ENCODE data around the gene FBXW11. TPM values are rescaled to one million over a fixed set of nuclear protein-coding genes. Genes with fewer than 3 reads are reported as not detected.

FBXW11 gene
- total RNA-seq, 1 donor: 41.7 TPM

DNA sequence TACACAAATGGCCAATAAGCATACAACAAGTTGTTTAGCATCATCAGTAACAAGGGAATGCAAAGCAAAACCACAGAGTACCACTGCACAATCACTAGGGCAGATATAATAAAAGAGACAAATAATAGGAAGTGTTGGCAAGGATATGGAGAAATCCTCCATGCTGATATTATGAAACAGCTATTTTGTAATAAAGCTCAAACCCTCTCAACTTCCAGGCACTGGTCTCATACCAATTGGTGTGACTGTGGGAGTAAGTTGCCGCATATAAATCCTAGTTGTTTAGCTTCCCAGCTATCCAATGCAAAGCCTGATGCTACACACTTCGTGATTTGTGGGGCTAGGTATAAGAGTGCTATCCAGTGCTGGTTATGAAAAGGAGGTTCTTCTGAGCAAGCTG lies 132.2 kb downstream of the FBXW11 start:
- DNase-seq (ENCODE audit: low read depth in 2 of 3, low spot score in 2 of 3): no peak

DNA sequence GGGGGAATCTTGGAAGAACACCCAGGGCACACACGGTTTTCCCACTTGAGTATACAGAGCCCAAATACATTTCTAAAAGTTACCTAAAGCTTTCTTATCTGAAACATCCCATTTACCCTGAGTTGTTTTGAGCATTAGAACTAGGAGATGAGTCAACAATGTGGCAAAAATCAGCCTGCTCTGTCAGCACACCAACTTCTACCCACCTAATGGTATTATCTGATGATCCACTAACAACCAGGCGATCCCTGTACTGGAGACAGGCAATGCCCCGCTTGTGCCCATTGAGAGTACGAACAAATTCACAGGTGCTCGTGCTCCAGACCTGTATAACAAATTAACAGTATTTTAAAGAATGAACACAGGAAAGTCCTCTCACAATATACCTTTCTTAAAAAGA lies 133.8 kb downstream of the FBXW11 start:
- no peak for DNase-seq (ENCODE audit: low read depth in 2 of 3, low spot score in 2 of 3)

DNA sequence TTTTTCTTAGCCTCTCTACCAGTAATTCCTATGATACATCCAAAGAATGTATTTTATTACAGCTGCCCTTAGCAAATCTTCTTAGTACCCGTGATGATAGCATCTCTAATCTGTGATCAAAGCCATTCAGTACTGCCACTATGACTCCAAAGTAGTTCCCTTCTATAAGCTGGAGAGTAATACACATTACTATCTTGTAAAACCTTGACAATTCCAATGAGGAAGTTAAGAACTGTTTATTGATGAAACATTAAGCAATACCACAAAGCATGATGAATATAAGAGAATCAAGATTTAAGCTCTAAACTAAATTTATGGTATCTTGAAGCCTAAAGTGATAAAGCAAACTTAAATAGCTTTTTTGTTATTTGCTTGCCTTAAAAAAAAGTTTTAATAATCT lies 134.7 kb downstream of the FBXW11 start:
- no peak for DNase-seq (ENCODE audit: low read depth in 2 of 3, low spot score in 2 of 3)

DNA sequence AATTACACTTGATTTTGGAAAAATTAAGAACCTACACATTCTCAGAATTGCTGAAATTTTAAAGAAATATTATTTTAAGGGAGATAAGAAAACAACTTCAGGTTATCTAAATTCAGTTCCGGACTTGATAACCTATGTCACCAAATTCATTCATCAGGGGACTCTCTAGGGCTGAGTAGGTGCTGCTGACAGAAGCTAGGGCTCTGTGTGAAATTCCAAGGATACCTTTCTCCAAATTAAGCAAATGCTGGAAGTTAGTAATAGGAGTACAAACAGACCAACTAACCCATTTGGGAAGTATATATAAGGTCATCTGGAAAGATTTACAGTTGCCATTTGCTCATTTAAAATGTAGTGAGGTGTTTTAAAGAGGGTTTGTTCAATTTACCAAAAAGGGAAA lies 136.5 kb downstream of the FBXW11 start:
- no peak for DNase-seq (ENCODE audit: low read depth in 2 of 3, low spot score in 2 of 3)

DNA sequence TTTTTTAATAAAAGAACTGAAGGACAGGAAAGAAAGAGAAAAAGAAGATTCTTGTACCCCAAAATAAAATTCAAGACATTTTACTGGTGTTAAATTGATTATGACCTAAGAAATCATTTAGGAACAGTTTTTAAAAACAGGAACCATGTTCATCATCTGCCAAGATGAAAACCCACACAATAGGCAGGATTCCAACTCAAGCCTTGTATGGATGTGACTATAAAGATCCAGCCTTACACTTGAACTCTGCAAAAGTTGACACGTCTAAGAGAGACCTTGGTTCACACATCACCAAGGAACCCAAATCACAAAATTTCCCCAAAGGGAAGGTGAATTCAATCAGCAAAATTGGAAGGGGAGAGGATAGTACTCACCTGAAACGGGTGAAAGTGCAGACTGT lies 138.2 kb downstream of the FBXW11 start:
- no peak for DNase-seq (ENCODE audit: low read depth in 2 of 3, low spot score in 2 of 3)

DNA sequence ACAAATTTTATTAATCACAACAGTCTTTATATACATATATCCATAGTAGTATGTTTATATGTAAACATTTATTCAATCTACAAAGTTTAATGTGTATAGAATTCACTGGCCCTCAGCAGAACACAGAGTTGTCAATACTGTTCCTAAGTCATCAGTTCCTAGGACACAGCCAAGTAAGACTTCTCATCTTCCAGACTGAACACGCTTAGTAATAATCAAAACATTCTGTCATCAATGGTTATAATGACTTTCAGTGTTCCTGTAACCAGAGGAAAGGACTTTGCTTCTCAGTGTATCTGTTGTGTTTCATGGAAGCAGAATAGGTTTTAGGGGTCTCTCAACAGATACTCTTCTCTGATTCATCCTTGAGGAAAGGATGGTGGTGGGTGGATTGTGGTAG lies 138.7 kb downstream of the FBXW11 start:
- DNase-seq (ENCODE audit: low read depth in 2 of 3, low spot score in 2 of 3): no peak

DNA sequence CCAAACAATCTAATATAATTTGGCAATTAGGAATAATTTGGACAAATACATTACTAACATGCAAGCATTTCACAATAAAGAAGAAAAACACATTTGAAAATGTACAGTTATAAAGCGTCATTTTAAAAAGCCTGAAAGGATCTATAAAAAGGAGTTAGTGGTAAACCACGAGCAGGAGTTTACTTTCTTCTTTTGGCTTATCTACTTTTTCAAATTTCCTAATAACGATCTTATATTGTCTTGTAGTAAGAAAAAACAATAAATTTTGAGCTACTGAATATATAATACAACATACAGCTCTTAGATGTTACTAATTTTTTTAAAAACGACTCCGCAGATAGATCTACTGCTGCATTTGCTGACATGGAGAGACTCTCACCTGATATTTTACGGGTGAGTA lies 141.0 kb downstream of the FBXW11 start:
- peak in 1 of 3 donors; percentile 53 for DNase-seq (ENCODE audit: low read depth in 2 of 3, low spot score in 2 of 3)

DNA sequence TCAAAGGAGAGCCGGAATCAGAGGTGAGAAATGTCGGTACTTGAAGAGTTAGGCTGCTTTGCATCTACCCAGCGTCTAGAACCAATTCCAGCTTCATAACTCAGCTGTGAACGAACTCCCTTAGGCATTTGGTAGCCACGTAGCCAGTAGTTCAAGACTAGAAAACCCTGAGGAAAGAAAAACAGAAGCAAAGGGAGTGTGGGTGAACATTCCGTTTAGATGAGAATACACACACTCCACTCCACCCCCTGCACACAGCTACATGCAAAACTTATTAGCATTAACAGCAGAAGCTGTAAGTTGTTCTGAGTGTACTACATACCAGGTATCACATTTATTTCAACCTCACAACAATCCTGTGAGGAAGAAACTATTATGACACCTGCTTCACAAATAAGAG lies 142.5 kb downstream of the FBXW11 start:
- DNase-seq (ENCODE audit: low read depth in 2 of 3, low spot score in 2 of 3): no peak

DNA sequence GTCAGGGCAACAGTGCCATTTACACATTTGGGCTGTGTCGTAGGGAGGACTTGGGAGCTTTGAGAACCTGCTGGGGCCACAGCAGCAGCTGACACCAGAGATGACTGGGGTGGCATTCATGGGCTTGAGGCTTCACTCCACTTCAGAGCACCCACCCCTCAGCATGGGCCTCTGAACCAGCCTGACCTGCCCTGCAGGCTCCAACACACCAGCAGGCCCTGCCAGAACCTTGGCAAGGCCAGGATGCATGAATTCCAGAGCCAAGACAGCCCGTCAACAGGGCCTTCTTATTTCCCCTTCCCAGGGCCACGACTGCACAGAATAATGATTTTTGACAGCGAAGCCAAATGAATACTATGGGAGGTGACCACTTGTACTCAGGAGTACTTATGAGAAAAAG lies 143.8 kb downstream of the FBXW11 start:
- DNase-seq (ENCODE audit: low read depth in 2 of 3, low spot score in 2 of 3): no peak

DNA sequence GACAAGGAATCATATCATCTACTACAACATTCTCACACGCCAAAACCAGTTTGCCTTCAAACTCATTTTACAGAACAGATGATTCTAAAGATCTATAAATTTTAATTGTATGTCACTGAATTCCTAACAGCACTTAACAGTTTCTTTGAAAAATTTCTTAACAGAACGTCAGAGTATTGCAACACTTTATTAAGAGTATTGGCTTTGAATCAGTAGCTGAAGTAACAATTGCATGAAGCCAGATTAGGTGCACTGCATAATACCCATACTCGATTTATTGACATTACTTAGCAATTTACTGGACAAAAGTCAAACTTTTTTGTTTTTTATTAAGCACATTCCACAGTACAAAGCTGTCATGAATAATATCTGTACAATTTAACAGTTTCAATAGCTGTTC lies 145.1 kb downstream of the FBXW11 start:
- no peak for DNase-seq (ENCODE audit: low read depth in 2 of 3, low spot score in 2 of 3)

DNA sequence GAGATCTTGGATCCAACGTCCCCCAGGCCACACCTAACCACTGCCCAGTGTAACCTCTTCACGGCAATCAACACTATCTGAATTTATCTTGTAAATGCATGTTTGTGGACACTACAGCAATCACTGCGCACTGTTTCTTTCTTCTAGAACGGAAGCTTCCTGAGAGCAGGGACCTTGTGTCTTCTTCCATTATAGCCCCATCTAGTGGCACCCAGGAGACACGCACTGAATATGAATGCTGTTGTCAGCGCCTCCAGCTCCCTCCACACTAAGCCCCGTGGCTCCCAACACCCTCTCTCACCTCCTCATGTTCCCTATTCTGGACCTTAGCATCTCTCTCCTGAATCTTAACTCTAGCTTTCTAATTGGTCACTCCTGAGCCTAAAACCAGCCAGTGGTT lies 148.1 kb downstream of the FBXW11 start:
- no peak for DNase-seq (ENCODE audit: low read depth in 2 of 3, low spot score in 2 of 3)

DNA sequence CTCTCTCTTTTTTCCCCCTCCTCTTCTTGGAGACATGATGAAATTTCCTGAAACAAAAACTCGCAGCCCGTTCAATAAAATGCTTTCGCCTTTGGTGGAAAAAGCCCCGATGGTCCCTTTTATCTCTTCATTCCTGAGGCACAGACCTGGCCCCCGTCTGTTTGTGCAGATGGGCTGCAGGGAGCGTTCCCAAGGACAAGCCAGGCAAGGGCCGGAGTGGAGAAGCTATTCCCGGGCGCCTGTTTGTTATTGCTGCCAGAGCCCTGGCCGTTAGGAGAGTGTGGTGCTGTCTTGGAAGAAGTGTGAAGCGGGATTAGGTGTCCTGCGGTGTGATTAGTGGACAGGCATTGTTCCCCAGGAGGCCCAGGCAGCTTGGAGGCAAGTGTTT lies 149.0 kb downstream of the FBXW11 start:
- DNase-seq (ENCODE audit: low read depth in 2 of 3, low spot score in 2 of 3): no peak

DNA sequence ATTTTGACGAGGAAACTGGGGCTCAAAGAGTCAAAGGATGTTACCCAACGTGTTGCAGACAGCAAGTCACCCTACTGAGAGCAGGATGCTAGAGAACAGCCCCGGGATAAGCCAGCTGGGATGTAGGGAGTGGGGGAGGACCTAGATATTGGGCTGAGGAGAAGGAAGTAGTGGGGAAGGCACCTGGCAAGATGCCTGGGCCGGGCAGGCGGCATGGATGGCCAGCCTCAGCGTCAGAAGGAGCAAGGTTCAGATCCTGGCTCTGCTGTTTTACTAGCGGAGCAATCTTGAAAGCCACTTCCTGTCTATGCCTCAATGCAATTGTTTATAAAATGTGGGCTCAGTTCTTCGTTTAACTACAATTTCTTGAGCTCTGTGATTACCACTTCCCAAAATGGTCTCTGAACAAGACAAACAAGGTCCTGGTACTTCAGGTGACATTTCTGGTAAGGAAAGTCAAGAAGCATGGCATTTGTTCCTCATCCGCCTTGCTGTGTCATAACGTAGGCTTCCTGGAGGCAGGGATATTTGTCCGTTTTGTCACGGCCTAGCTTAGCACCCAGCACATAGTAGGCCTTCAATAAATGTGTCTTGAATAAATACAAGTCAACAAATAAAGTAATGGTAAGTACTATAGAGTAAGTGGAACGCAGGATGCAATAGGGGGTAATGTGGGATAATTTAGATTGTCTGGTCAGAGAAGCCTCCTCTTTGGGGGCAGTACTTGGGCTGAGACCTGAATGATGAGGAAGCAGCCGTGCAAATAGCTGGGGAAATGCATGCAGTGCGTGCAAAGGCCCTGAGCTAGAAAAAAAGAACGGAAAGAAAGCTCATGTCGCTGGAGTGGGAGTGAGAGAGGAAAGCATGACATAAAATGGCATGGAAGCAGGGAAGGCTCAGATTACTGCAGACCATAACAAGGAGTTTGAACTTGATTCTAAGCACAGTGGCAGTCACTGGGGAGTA lies 150.4 kb downstream of the FBXW11 start:
- peak in 1 of 3 donors; percentile 28 for DNase-seq (ENCODE audit: low read depth in 2 of 3, low spot score in 2 of 3)

DNA sequence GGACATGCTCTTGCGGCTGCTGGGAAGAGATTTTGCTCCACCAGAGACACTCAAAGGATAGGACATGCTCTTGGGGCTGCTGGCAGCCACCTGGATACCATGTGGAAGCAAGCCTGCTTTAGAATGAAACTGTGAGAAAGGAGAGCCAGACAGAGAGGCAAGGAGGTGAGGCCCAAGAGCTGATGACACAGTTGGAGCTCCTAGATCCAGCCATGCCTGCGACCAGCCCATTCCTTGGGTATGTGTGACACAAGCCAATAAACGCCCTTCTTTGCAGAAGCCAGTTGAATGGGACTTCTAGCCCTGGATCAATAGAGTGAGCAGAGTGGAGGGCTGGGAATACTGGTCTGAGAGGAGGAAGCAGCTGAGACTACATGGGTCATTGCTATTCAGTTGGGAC lies 151.2 kb downstream of the FBXW11 start:
- DNase-seq (ENCODE audit: low read depth in 2 of 3, low spot score in 2 of 3): no peak

DNA sequence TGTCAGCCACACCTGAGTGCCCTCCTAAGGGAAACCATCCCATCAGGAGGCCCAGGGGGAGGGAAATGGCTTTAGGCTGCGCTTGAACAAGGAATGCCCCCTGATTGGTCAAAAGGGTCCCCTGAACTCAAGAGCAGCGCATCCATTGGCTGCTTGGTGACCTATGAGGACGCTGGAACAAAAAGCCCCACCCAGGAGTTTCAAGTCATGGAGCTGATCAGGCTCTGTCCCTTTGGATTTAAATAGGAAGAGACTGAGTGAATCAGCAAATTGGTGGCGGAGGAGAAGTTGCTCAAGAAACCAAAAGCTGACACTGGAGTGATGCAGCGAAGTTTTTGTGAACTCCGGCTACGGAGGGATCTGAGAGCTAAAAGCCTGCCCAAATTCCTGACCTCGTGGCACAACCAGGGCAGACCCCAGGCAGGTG lies 154.2 kb downstream of the FBXW11 start:
- DNase-seq (ENCODE audit: low read depth in 2 of 3, low spot score in 2 of 3): peak in 1 of 3 donors; percentile 28

DNA sequence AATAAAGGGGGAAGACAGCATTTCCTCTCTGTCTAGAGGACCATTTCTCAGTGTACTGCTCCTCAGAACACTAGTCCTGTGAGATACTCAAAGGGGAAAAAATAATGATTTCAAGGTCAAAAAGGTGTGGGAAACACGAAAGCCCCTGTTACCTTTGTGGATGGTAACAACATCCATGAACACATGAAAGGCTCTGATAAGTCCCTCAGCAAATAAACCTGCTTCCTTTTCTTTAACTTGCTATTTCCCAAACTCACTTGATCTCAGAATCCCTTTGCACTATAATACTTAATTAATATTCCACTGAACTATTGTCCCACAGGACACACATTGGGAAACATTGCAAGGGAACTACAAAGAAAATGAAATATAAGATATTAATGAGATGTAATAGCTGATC lies 155.2 kb downstream of the FBXW11 start:
- no peak for DNase-seq (ENCODE audit: low read depth in 2 of 3, low spot score in 2 of 3)

DNA sequence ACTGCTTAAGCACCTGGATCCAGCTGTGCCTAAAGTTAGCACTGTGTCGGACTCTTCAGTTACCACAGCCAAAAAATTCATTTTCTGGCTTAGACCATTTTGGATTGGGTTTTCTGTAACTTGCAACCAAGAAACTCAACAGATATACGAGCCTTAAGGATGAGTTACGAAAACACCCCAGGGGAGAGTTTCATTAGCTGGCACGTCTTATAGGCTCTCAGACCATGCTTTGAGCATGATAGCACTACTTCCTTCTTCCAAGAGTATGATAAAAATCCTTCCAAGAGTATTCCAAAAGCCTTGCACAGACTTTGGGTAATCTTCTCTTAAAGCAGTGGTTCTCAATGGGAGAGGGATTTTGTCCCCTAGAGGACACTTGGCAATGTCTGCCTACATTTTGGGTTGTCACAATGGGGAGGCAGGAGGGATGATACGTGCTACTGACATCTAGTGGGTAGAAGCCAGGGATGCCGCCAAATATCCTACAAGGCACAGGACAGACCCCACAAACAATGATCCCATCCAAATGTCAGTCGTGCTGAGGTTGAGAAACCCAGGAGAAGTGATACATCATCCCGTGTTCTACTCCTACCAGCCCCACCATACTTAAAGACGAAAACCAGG lies 156.0 kb downstream of the FBXW11 start:
- peak in 2 of 3 donors; percentile 54 to 67 for DNase-seq (ENCODE audit: low read depth in 2 of 3, low spot score in 2 of 3)

DNA sequence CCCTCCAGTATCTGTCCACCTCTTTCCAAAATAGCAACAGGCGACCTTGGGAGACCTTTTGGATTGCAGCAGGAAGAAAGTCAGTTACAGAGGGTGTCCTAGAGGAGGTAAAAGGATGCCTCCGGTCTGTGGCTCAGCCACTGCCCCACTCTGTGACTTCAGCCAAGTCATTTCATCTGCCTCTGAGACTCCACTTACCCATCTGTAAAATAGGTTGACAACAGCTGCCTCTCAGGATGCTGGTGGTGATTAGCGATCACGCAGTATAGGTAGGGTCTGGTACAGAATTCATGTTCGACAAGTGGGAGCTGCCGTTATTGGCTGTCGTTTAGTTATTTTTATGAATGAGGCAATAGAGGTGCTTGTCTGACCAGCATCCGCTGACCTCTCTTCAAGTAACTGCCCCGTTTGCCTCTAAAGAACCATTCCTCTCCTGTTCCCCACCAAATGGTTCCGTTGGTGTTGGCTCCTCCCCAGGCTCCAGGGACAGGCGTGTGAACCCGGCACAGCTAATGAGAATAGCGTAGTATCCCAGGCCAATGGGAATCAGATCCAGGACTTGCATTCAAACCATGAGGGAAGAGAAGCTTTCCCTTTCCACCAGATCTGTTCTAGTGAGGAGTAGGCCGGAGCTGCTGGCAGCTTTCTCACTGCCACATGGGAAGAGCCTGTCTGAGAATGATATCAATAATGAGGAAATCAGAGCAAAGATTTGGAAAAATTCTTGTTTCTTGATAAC lies 156.7 kb downstream of the FBXW11 start:
- no peak for DNase-seq (ENCODE audit: low read depth in 2 of 3, low spot score in 2 of 3)

DNA sequence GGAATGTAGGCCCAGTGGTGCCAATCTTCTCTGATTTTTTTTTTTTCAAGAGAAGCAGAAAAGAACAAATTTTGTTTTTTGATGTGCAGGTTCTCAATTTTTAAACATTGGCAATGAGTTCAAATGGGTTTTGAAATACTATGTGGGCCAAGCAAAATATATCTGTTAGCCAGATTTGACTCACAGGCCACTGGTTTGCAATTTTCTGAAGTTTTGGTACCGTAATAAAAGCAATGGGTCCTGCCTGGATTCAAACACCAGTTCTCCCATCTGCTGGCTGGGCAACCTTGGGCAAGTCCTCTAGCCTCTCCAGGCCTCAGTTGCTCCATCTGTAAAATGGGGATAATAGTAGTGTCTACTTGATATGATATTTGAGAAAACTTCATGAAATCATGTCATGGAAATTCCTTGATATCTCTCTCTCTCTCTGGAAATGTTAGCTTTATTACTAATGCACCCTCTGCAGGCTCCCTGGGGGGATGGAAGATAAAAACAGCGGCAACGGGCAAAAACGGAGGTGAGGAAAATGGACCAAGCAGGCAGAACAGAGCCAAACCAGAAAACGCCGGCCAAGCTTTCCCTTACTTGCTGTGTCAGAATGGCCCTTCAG lies 157.4 kb downstream of the FBXW11 start:
- no peak for DNase-seq (ENCODE audit: low read depth in 2 of 3, low spot score in 2 of 3)

DNA sequence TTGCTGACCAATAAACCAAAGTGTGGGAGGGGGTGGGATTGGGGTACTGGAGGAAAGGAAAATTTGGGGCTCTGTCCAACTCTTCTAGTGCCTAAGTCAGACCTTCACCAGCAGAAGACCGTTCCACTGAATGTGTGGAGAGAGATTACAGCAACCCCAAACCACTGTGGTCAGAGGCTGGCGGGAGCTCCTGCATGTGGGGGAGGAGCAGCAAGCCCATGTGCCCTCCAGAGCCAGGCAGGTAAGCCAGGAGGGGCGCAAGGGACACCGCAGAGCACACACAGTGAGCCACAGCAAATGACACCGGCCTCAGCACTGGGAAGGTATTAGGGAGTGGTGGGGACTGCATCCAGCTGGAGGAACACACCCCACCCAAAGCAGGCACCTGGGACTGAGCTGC lies 158.0 kb downstream of the FBXW11 start:
- DNase-seq (ENCODE audit: low read depth in 2 of 3, low spot score in 2 of 3): peak in 2 of 3 donors; percentile 57 to 79

DNA sequence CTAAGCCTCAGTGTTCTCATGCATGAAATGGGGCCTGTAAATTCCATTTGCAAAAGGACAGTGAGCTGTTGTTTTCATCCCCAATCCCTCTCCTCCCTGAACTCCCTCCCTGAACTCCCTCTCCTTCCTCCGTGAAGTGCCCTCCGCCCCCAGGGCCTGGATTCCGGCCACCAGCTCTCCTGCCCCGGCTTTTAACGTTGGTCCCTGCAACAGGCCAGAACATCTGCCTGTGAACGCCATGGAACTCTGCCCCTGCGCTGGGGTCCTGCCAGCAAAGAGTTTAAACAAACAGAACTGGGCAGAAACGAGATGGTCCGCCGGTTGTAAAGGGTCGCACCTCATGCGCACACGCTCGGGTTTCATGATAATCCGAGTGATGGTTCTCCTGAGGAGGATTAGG lies 158.4 kb downstream of the FBXW11 start:
- no peak for DNase-seq (ENCODE audit: low read depth in 2 of 3, low spot score in 2 of 3)
